Cardiac muscle cell (in vitro differentiated cells and primary cell): ENCODE results near the gene ST6GALNAC1. TPM values are rescaled to one million over a fixed set of nuclear protein-coding genes. Genes with fewer than 3 reads are reported as not detected.

Source experiments
- DNase-seq, 2 donors: peaks; one replicate each; pipeline versions ENCODE4 v3.0.0 to v3.0.0-alpha.2; 2010 to 2017; ENCODE audit warnings: low read depth in 1 of 2, low spot score in 1 of 2
- H3K27ac ChIP-seq: fragments of 200-600 bp; sonication (generic); 2 replicates; pipeline ENCODE4 v1.5.1; 2016
- H3K27me3 ChIP-seq: fragments of 200-600 bp; sonication (generic); 2 replicates; pipeline ENCODE4 v1.6.0; 2016; ENCODE audit warnings: control low read depth
- H3K36me3 ChIP-seq: fragments of 200-600 bp; sonication (generic); 2 replicates; pipeline ENCODE4 v1.5.1; 2016; ENCODE audit warnings: control low read depth
- H3K4me1 ChIP-seq: fragments of 200-600 bp; sonication (generic); 2 replicates; pipeline ENCODE4 v1.8.1; 2017; ENCODE audit warnings: low read depth, mild to moderate bottlenecking, mixed run types
- H3K4me3 ChIP-seq: fragments of 200-600 bp; sonication (generic); 2 replicates; pipeline ENCODE4 v1.5.1; 2016; ENCODE audit warnings: mild to moderate bottlenecking
- H3K9me3 ChIP-seq: fragments of 200-600 bp; sonication (generic); 2 replicates; pipeline ENCODE4 v1.5.1; 2017; ENCODE audit warnings: low read depth, mild to moderate bottlenecking, control low read depth
- CTCF ChIP-seq: IDR thresholded peaks from 2 replicates; pipeline ENCODE4 v1.5.1; 2012; ENCODE audit warnings: low read depth, mild to moderate bottlenecking, low read length
- polyA plus RNA-seq: library from polyadenylated mRNA; unstranded; fragments of >200 nt; fragmentation: Nextera tagmentation; extraction: Ambion mirVana; gene quantifications from 2 replicates; pipeline ENCODE4 v1.2.1, GENCODE V29; 2016
- total RNA-seq: library from RNA; depleted of rRNA; stranded (reverse); fragments of >200 nt; gene quantifications from 2 replicates; pipeline ENCODE4 v1.2.3, GENCODE V29; 2016

The ST6GALNAC1 gene
- total and polyA plus RNA-seq, 2 experiments from 2014 or later = not detected

- TF ChIP-seq CTCF = no peak
- Histone ChIP-seq H3K27me3 (no peaks in the 10 kb centered on the region), H3K27ac (no peak overlapping the region), H3K36me3 (no peaks in the 10 kb centered on the region), H3K9me3 (no peaks in the 10 kb centered on the region), H3K4me3 (no peak overlapping the region), H3K4me1 (peaks cover under 1% of the 10 kb centered on the region)
- peak in 1 of 2 donors; percentile 46 for DNase-seq
These were observed 43.7 kb downstream of the ST6GALNAC1 start for GRCh38 chr17:76599694-76600460.

- no peaks in the 10 kb centered on the region for H3K36me3 ChIP-seq
- H3K4me3 ChIP-seq = no peak overlapping the region
- no peaks in the 10 kb centered on the region for H3K4me1 ChIP-seq
- no peak for DNase-seq
- no peak for TF ChIP-seq CTCF
- no peaks in the 10 kb centered on the region for H3K27me3 ChIP-seq
- H3K27ac ChIP-seq = no peak overlapping the region
- no peaks in the 10 kb centered on the region for H3K9me3 ChIP-seq
These were observed 45.5 kb downstream of the ST6GALNAC1 start for GRCh38 chr17:76598004-76598439.

- DNase-seq = peak in 1 of 2 donors; percentile 19
- no peaks in the 10 kb centered on the region for H3K27me3 ChIP-seq
- H3K36me3 ChIP-seq = no peaks in the 10 kb centered on the region
- H3K9me3 ChIP-seq = no peaks in the 10 kb centered on the region
- no peak for TF ChIP-seq CTCF
- no peak overlapping the region for H3K4me3 ChIP-seq
- H3K27ac ChIP-seq = no peak overlapping the region
- H3K4me1 ChIP-seq = no peaks in the 10 kb centered on the region
These were observed 46.2 kb downstream of the ST6GALNAC1 start for GRCh38 chr17:76597156-76598003.

GRCh38 chr17:76594690-76595089 lies 48.9 kb downstream of the ST6GALNAC1 start:
- Histone ChIP-seq H3K4me3 (no peak overlapping the region), H3K27ac (no peak overlapping the region), H3K36me3 (no peaks in the 10 kb centered on the region), H3K4me1 (no peaks in the 10 kb centered on the region), H3K27me3 (no peaks in the 10 kb centered on the region), H3K9me3 (no peaks in the 10 kb centered on the region)
- no peak for TF ChIP-seq CTCF
- DNase-seq = no peak

GRCh38 chr17:76593959-76594358 lies 49.6 kb downstream of the ST6GALNAC1 start:
- Histone ChIP-seq H3K4me1 (no peaks in the 10 kb centered on the region), H3K9me3 (no peaks in the 10 kb centered on the region), H3K4me3 (no peak overlapping the region), H3K27ac (no peak overlapping the region), H3K27me3 (no peaks in the 10 kb centered on the region), H3K36me3 (no peaks in the 10 kb centered on the region)
- no peak for TF ChIP-seq CTCF
- DNase-seq = no peak
